ENCODE data around the gene FUZ. TPM values are rescaled to one million over a fixed set of nuclear protein-coding genes. Genes with fewer than 3 reads are reported as not detected.

Gene FUZ
- total RNA-seq, 2 donors from 2014 or later, result 11.0 to 16.2 TPM

GRCh38 chr19:49853852-49854377 is 40.8 kb upstream of the FUZ start:
- intact Hi-C loops (cut with DNase I), result loop anchor here in 1 of 2 donors (5.0 kb wide), 1 partner anchor 37 kb away; the partner anchor contains the start of gene MED25
- no peak for ATAC-seq
- no peak for DNase-seq

- DNase-seq (no peak), ATAC-seq (no peak)
- intact Hi-C loops (cut with DNase I), result loop anchor here in 1 of 2 donors (5.0 kb wide), 1 partner anchor 35 kb away; the partner anchor contains the start of gene MED25
Observed at GRCh38 chr19:49852631-49853126, 39.6 kb upstream of the FUZ start.

- peak in 1 of 2 donors; percentile 0 for ATAC-seq
- no peak for DNase-seq
- intact Hi-C loops (cut with DNase I), result loop anchor here in 1 of 2 donors (5.0 kb wide), 1 partner anchor 34 kb away; the partner anchor contains the start of gene MED25
Observed at GRCh38 chr19:49851456-49852259, 38.6 kb upstream of the FUZ start.

DNA sequence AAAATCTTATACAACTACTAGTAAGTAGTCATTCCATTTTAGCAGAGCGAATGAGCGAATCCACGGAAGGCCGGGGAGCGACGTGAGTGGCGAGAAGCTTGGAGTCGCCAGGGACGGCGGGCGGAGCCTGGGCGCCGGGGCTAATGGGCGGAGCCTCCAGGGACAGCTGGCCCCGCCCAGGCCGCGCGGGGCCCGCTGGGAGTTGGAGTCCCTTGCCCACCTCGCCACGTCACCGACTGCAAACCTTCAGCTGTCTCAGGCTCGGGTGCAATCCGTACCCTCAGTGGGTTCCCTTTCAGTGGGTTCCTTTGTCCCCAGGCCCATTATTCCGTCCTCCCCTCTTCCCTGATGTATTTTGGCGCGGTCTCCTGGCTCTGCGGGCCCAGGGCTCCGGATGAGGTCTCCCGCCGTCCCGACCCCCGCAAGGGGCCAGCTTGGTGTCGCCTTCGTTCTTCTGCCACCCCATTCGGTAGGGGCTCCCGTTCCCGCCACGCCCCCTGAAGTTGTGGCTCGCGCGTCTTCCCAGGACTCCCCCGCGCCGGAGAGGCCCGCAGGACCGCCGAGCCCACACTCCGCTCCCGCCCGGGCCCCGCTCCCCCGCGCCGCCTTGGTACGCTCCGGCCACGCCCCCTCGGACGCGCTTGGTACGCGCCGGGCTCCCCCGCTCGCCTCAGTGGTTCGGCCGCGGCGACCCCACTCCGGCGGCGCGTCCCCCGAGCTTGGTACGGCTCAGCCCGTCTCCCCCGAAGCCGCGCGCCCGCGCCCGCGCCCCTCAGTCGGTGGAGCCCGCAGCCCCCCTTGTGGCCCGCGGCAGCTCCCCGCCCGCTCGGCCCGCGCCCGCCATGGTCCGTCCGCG is 37.6 kb upstream of the FUZ start, which contains the start of gene PTOV1:
TSS of gene PTOV1 (plus strand) at position 673 of the 856 bp plus-strand sequence.
- intact Hi-C loops (cut with DNase I), result loop anchor here in 1 of 2 donors (5.0 kb wide), 1 partner anchor 33 kb away; the partner anchor contains the start of gene MED25
- DNase-seq, result peak; percentile 94
- peak; percentile 95 for ATAC-seq

DNA sequence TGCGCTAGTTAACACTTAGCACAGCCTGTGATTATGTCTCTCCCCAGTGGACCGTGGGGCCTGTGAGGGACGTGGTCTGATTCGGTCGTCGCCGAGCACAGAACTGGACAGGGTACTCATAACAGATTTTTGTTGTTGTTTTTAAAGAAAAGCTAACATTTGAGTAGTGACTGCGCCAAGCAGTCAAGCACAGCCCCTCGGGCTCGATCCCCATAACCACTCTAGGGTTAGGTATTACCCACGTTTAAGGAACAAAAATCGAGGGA is 37.1 kb upstream of the FUZ start:
- ATAC-seq (peak in 1 of 2 donors; percentile 1), DNase-seq (no peak)
- intact Hi-C loops (cut with DNase I), result loop anchor here in 1 of 2 donors (5.0 kb wide), 1 partner anchor 33 kb away; the partner anchor contains the start of gene MED25

GRCh38 chr19:49849433-49850220 is 36.5 kb upstream of the FUZ start:
- DNase-seq (no peak), ATAC-seq (no peak)
- intact Hi-C loops (cut with DNase I), result loop anchor here in 1 of 2 donors (5.0 kb wide), 1 partner anchor 32 kb away; the partner anchor contains the start of gene MED25

GRCh38 chr19:49848938-49849337 is 35.8 kb upstream of the FUZ start:
- ATAC-seq (no peak), DNase-seq (no peak)
- intact Hi-C loops (cut with DNase I), result no loop called here

DNA sequence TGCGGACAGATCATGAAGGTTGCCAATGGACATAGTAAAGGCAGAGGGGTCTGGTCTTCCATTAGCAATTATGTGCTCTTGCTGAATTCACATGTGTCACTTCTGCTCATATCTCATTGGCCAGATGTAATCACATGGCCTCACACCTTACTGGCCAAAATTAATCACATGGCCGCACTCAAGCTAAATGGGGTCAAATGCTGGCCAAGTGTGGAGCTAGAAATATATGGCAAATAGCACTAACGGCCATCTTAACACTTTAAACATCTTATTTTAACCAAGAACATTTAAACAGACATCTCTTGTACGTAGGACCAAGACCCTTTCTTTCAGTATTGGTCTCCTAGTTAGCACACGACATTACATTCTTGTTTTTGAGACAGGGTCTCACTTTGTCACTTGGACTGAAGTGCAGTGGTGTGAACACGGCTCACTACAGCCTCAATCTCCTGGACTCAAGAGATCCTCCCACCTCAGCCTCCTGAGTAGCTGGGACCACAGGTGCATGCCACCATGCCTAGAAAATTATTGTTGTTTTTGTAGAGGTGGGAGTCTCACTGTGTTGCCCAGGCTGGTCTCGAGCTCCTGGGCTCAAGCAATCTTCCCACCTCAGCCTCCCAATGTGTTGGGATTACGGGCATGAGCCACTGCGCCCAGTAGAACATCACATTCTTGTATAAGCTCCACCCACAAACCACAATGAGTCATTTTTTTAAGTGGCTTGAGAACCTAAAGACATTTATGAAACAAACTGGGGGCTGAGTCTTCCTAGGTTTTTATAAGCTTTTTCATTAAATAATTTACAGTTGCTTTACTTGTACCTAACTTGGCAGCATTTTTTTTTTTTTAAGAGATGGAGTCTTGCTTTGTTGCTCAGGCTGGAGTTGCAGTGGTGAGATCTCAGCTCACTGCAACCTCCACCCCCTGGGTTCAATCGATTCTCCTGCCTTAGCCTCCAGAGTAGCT is 34.9 kb upstream of the FUZ start:
- intact Hi-C loops (cut with DNase I), result no loop called here
- ATAC-seq (no peak), DNase-seq (no peak)

DNA sequence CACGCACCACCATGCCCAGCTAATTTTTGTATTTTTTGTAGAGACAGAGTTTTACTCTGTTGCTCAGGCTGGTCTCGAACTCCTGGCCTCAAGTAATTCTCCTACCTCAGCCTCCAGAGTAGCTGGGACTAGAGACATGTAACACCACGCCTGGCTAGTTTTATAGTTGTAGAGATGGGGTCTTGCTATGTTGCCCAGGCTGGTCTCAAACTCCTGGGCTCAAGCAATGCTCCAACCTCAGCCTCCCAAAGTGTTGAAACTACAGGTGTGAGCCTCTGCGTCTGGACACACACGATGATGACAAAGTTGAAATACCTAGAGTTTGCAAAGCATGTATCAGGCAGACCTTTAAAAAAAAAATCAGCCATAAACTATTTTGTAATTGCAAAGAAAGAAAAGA is 33.3 kb upstream of the FUZ start:
- no peak for ATAC-seq
- no peak for DNase-seq
- intact Hi-C loops (cut with DNase I), result no loop called here

DNA sequence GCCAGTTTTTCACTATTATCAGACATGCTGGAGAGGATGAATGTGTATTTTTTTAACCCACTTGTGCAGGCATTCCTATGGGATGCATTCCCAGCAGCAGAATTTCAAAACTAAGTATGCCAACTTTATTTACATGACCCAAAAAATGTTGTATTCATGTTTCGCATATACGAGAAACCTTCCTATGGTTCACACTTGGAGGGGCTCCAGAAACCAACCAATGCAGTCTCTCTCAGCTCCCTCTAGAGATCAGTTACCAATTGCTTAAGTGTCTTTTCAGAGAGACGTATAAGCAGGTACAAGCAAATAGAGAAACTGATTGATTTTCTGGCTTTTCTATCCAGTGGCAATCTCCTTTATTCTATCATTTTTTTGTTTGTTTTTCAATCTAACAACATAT is 32.3 kb upstream of the FUZ start:
- intact Hi-C loops (cut with DNase I), result no loop called here
- DNase-seq (no peak), ATAC-seq (no peak)

GRCh38 chr19:49844138-49845095 is 31.3 kb upstream of the FUZ start:
- DNase-seq, result no peak
- intact Hi-C loops (cut with DNase I), result no loop called here
- ATAC-seq, result no peak

GRCh38 chr19:49843265-49843664 is 30.2 kb upstream of the FUZ start:
- DNase-seq (no peak), ATAC-seq (no peak)

DNA sequence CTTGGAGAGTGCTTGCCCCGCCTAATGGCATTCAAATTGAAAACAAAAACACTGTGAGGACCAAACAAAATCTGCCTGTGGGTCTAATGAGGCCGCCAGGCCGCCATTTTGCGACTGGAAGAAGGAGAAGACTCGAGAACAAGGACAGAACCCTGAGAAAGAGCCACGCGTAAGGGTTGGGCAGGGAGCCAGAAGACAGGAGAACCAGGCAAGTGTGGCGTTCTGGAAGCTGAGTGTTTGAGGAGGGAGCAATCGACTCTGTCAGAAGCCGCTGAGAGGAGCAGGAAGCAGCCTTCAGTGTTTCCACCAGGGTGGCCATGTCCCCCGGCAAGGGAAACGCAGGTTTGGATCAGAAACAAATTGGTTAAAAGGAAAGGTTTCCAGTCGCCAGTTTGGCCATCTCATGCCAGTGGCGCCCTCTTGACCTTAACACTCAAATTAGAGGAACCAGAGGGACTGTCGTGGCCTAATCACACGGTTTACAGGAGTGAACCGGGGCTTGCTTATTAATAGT is 27.7 kb upstream of the FUZ start:
- DNase-seq, result no peak
- intact Hi-C loops (cut with DNase I), result no loop called here
- no peak for ATAC-seq

More at GRCh38 chr19:49843265-49843664, 30.2 kb upstream of the FUZ start:
- intact Hi-C loops (cut with DNase I), result no loop called here

DNA sequence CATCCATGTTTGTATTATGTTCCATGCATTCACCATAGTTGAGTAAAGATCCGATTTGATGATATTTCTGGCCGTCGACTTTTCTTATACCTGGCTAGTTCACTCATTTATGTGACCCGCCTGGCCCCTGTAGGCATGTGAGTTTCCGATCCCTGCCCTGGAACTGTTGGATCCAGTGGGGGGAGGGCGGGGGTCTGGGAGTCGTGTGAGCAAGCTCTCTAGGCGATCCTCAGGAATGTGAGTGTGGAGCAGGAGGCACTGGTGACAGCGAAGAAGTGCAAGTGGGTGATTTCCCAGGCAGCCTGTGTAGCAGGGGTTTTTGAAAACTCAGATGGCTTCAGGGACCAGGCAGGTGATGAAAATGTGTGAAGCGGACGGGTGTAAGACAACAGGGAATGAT is 27.2 kb upstream of the FUZ start:
- DNase-seq (no peak), ATAC-seq (no peak)
- intact Hi-C loops (cut with DNase I), result no loop called here

DNA sequence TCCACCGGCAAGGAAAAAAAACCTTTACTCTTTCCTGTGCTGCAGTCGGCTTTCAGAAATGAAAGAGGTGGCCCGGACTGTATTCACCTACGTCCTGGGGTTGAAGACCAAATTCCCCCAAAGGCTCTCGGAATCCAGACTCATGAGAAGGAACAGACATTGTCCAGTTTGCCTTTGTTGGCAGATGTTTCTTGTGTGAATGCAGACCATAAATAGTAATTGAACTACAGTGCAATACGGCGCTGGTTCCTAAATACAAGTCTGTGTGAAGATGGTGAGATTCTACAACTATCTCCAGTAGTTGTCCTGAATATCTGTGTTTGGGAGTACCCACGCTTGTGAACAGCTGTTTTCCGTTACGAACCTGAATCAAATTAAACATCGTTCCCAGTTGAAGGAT is 26.6 kb upstream of the FUZ start:
- DNase-seq, result no peak

DNA sequence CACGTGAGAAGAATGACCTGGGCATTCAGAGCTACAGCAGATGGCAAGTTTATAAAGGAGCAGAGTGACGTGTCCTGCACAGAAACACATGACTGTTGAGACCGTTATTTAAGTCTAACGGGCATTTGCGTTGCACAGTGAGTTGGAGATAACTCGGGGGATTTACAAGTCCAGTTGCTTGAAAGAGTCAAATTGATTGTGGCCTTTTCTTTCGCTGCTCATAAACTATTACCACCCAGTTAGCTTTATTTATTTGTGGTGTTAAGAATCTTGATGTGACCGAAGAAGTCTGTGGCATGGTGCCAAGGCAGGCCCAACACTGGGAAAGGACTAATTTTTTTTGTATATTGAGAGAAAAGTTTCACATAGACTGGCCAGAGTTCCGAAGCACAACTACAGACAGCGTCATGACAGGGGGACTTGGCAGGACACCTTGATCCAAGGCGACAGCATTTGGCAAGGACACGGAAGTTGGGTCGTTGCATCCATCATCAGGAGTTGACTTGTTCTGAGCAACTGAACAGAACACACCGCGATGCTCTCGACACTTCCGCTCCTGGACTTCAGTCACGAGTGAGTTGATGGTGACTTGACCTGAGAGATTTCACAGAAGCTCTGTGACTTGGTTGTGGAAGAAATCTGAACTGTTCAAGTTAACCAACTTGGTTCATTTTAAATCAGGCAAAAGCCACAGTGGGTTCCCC is 25.9 kb upstream of the FUZ start:
- DNase-seq (no peak), ATAC-seq (peak; percentile 12 to 28)
- intact Hi-C loops (cut with DNase I), result no loop called here

More for the DNA sequence above, 26.6 kb upstream of the FUZ start:
- intact Hi-C loops (cut with DNase I), result no loop called here
- ATAC-seq, result no peak

All from left cardiac atrium (tissue), 4 donors.